ENCODE measurements around the gene CERK. TPM values are rescaled to one million over a fixed set of nuclear protein-coding genes. Genes with fewer than 3 reads are reported as not detected.

CERK gene
- total RNA-seq, 1 experiment from 2014 or later: 24.9 TPM

DNA sequence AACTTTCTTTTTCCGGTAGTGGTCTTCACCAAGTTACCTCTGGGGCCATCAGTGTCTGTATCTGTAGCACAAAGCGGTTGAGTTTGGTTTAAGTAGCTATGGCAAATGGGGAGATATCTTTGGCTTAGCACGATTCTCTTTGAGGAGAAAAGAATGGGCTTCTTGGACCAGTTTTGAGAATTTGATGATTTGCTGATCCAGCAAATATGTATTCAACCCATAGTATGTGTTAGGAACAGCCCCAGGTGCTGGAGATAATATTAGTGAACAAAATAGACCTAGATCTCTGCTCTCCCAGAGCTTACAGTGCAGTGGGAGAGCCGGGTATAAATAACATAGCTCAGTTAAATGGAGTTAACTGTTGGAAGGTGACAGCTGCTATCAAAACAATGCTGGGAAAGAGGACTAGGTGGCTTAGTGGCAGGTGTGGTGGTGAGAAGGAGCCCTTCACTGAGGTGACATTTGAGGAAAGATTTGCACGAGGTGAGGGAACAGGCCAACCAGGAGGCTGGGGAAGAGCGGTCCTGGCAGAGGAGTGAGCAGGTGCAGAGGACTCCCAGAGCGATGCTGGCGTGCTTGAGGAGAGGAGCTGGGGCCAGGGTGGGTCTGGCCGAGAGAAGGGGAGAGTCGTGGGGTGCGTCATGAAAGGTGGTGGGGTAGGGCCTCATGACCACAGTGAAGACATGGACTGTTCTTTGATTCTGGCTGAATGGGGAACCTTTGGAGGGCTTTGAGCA lies 29.4 kb upstream of the CERK start:
- no TSS peak for BruUV-seq (replicated peaks)
- no peaks in the 10 kb centered on the region for H3K27me3 ChIP-seq (ENCODE audit: insufficient read depth, low read depth)
- H3K9me3 ChIP-seq (ENCODE audit: insufficient read depth, low read depth): no peaks in the 10 kb centered on the region
- no peak overlapping the region for H3K4me2 ChIP-seq
- POLR2A ChIA-PET (ENCODE audit: unreplicated experiment): no interaction called here
- peaks cover 42% of the 10 kb centered on the region for H4K20me1 ChIP-seq (ENCODE audit: insufficient read depth)
- no peak for DNase-seq
- H3K4me3 ChIP-seq: no peak overlapping the region
- CTCF ChIA-PET: no interaction called here
- peaks cover 17% of the 10 kb centered on the region; the same call in 1 of the 2 replicates for H3F3A ChIP-seq (ENCODE audit: insufficient read depth, low read depth)
- no peaks in the 10 kb centered on the region for H3K9me2 ChIP-seq (ENCODE audit: insufficient read depth)
- H3K79me2 ChIP-seq (ENCODE audit: low read depth): peaks cover 76% of the 10 kb centered on the region
- H2AFZ ChIP-seq: no peak overlapping the region
- H3K4me1 ChIP-seq (replicated peaks; ENCODE audit: insufficient read depth): peaks cover 12% of the 10 kb centered on the region
- no peak for TF ChIP-seq EZH2 (IDR thresholded peaks at IDR 0.05; ENCODE audit: low read depth)
- TF ChIP-seq, protein P1, sequence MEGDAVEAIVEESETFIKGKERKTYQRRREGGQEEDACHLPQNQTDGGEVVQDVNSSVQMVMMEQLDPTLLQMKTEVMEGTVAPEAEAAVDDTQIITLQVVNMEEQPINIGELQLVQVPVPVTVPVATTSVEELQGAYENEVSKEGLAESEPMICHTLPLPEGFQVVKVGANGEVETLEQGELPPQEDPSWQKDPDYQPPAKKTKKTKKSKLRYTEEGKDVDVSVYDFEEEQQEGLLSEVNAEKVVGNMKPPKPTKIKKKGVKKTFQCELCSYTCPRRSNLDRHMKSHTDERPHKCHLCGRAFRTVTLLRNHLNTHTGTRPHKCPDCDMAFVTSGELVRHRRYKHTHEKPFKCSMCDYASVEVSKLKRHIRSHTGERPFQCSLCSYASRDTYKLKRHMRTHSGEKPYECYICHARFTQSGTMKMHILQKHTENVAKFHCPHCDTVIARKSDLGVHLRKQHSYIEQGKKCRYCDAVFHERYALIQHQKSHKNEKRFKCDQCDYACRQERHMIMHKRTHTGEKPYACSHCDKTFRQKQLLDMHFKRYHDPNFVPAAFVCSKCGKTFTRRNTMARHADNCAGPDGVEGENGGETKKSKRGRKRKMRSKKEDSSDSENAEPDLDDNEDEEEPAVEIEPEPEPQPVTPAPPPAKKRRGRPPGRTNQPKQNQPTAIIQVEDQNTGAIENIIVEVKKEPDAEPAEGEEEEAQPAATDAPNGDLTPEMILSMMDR (conservative IDR thresholded peaks at IDR 0.05): no peak
- intact Hi-C loops (cut with micrococcal nuclease; ENCODE audit: unreplicated experiment): no loop called here
- no peak overlapping the region for H3K27ac ChIP-seq
- H3K36me3 ChIP-seq (ENCODE audit: low read depth): no peaks in the 10 kb centered on the region

DNA sequence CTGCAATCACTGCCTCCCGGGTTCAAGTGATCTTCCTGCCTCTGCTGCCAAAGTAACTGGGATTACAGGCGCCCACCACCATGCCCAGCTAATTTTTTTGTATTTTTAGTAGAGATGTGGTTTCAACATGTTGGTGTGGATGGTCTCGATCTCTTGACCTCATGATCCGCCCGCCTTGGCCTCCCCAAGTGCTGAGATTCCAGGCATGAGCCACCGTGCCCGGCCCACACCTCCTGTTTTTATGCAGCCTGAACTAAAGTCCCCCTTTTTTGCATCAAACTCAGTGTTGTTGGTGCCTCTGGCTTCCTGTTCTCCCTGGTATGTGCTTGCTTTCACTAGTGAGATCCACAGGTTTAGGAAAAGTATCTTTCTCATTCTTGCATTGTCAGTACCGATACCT lies 28.6 kb upstream of the CERK start:
- H3K9me2 ChIP-seq (ENCODE audit: insufficient read depth): no peaks in the 10 kb centered on the region
- peaks cover 82% of the 10 kb centered on the region for H3K79me2 ChIP-seq (ENCODE audit: low read depth)
- no peaks in the 10 kb centered on the region for H3K36me3 ChIP-seq (ENCODE audit: low read depth)
- no peak for DNase-seq
- no peaks in the 10 kb centered on the region for H3K27me3 ChIP-seq (ENCODE audit: insufficient read depth, low read depth)
- no peak overlapping the region for H3K4me2 ChIP-seq
- BruUV-seq (replicated peaks): no TSS peak
- intact Hi-C loops (cut with micrococcal nuclease; ENCODE audit: unreplicated experiment): no loop called here
- H3K4me1 ChIP-seq (replicated peaks; ENCODE audit: insufficient read depth): peaks cover 13% of the 10 kb centered on the region
- ChIA-PET POLR2A (ENCODE audit: unreplicated experiment) (no interaction called here), CTCF (no interaction called here)
- no peaks in the 10 kb centered on the region for H3K9me3 ChIP-seq (ENCODE audit: insufficient read depth, low read depth)
- H3K4me3 ChIP-seq: no peak overlapping the region
- H2AFZ ChIP-seq: no peak overlapping the region
- H4K20me1 ChIP-seq (ENCODE audit: insufficient read depth): peaks cover 42% of the 10 kb centered on the region
- no peak for TF ChIP-seq EZH2 (IDR thresholded peaks at IDR 0.05; ENCODE audit: low read depth)
- TF ChIP-seq, protein P1 (conservative IDR thresholded peaks at IDR 0.05): no peak
- H3F3A ChIP-seq (ENCODE audit: insufficient read depth, low read depth): peaks cover 17% of the 10 kb centered on the region; the same call in 1 of the 2 replicates
- H3K27ac ChIP-seq: no peak overlapping the region

DNA sequence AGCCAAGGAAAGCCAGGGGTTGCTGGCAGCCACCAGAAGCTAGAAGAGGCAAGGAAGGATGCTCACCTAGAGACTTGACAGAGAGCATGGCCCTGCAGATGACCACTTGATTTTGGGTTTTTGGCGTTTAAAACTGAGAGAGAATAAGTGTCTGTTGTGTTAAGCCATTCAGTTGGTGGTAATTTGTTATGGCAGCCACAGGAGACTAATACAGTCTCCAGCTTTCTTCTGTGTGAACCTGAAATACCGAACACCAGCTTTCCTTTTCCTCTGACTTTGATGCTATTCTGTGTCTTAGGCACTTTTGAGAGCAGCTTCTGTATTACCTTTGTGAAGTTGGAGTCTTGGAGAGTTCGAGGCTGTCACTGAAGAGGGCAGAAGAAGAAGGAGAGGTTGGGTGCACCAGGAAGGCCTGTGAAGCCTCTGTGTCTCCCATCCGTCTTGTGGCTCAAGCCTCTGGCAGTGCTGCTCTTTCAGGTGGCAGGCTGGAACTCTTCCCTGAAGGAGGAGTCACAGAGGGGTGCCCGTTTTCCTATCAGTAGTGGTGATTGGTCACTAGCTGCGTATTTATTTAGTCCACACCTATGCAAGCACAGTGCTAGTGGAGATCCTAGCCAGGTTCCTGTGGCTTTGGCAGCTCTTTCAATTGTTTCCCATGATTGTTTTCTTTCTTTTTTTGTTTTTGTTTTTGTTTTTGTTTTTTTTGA lies 26.9 kb upstream of the CERK start:
- POLR2A ChIA-PET (ENCODE audit: unreplicated experiment): no interaction called here

More for the DNA sequence above, 26.9 kb upstream of the CERK start:
- Histone ChIP-seq H3K27me3 (ENCODE audit: insufficient read depth, low read depth) (no peaks in the 10 kb centered on the region), H3K9me3 (ENCODE audit: insufficient read depth, low read depth) (no peaks in the 10 kb centered on the region), H3K4me2 (0 out of 2 replicates have a peak overlapping the region, but pooled peaks have one; percentile 99), H3K4me1 (replicated peaks; ENCODE audit: insufficient read depth) (peaks cover 21% of the 10 kb centered on the region), H3K36me3 (ENCODE audit: low read depth) (no peaks in the 10 kb centered on the region), H3K4me3 (no peak overlapping the region), H3K9me2 (ENCODE audit: insufficient read depth) (no peaks in the 10 kb centered on the region), H3K79me2 (ENCODE audit: low read depth) (peaks cover 90% of the 10 kb centered on the region), H2AFZ (no peak overlapping the region), H3K27ac (no peak overlapping the region), H3F3A (ENCODE audit: insufficient read depth, low read depth) (peaks cover 22% of the 10 kb centered on the region; the same call in 1 of the 2 replicates), H4K20me1 (ENCODE audit: insufficient read depth) (peaks cover 42% of the 10 kb centered on the region)
- CTCF ChIA-PET: no interaction called here
- intact Hi-C loops (cut with micrococcal nuclease; ENCODE audit: unreplicated experiment): no loop called here
- TF ChIP-seq, protein P1 (conservative IDR thresholded peaks at IDR 0.05): no peak
- no peak for TF ChIP-seq EZH2 (IDR thresholded peaks at IDR 0.05; ENCODE audit: low read depth)
- no peak for DNase-seq
- no TSS peak for BruUV-seq (replicated peaks)

All from PC-9 (cell line).